CD4-positive, alpha-beta T cell (primary cell): Measurements from ENCODE around the gene CYP27A1. TPM values are rescaled to one million over a fixed set of nuclear protein-coding genes. Genes with fewer than 3 reads are reported as not detected.

Source experiments
- ATAC-seq: fragments of 200-7000 bp; cut with Tn5 transposase; one replicate; pipeline ENCODE4 v1.10.0; 2022; ENCODE audit warnings: mild to moderate bottlenecking; ENCODE audit not compliant: poor library complexity
- CTCF ChIA-PET: fragments of 350-600 bp; sonication (Branson Sonifier 250); formaldehyde crosslinking; loops from one replicate; lab custom pipeline; 2021; ENCODE audit warnings: antibody characterized with exemption, inconsistent platforms; lab: Charles Lee
- POLR2A ChIA-PET: fragments of 350-600 bp; sonication (Branson Sonifier 250); formaldehyde crosslinking; loops from one replicate; lab custom pipeline; 2021; ENCODE audit warnings: antibody characterized with exemption, inconsistent platforms; lab: Charles Lee
- DNase-seq, 14 experiments: peaks; one replicate each; pipeline ENCODE4 v3.0.0-alpha.2; 2013 to 2020; ENCODE audit warnings: mixed read lengths in 2 of 14
- H3K27ac ChIP-seq, 2 donors: one replicate each; pipeline versions ENCODE4 v1.5.1 to v1.7.0; 2013; ENCODE audit warnings: low read length in 2 of 2, low read depth in 1 of 2, mild to moderate bottlenecking in 1 of 2
- H3K27me3 ChIP-seq, 2 experiments: 1 replicate in 1 of 2; 2 replicates in 1 of 2; pipeline versions ENCODE4 v1.6.1 to v1.7.0; 2013; ENCODE audit warnings: low read length in 2 of 2, control low read depth in 1 of 2, mild to moderate bottlenecking in 1 of 2, moderate library complexity in 1 of 2; ENCODE audit not compliant: insufficient read depth in 2 of 2, control insufficient read depth in 1 of 2
- H3K36me3 ChIP-seq: one replicate; pipeline ENCODE4 v1.6.1; 2013; ENCODE audit warnings: low read length, control low read depth; ENCODE audit not compliant: insufficient read depth
- H3K4me1 ChIP-seq: one replicate; pipeline ENCODE4 v1.6.1; 2013; ENCODE audit warnings: low read length, control low read depth; ENCODE audit not compliant: insufficient read depth
- H3K4me3 ChIP-seq: one replicate; pipeline ENCODE4 v1.5.1; 2013; ENCODE audit warnings: mild to moderate bottlenecking, low read length, moderate library complexity
- H3K9me3 ChIP-seq, 2 experiments: 1 replicate in 1 of 2; 2 replicates in 1 of 2; pipeline versions ENCODE4 v1.6.1 to v1.7.0; 2013; ENCODE audit warnings: low read length in 2 of 2, mild to moderate bottlenecking in 2 of 2, control low read depth in 1 of 2, moderate library complexity in 1 of 2; ENCODE audit not compliant: control insufficient read depth in 1 of 2, insufficient read depth in 1 of 2
- H3K27ac Mint-ChIP-seq: one replicate; pipeline ENCODE4 v1.8.0; 2020; ENCODE audit warnings: mixed read lengths
- H3K27me3 Mint-ChIP-seq: one replicate; pipeline ENCODE4 v1.8.0; 2021; ENCODE audit warnings: mixed read lengths
- H3K36me3 Mint-ChIP-seq: one replicate; pipeline ENCODE4 v1.8.0; 2021; ENCODE audit warnings: low read depth, mixed read lengths
- H3K4me1 Mint-ChIP-seq: one replicate; pipeline ENCODE4 v1.8.0; 2021; ENCODE audit warnings: low read depth, mixed read lengths
- H3K4me3 Mint-ChIP-seq: one replicate; pipeline ENCODE4 v1.8.0; 2020; ENCODE audit warnings: mild to moderate bottlenecking, mixed read lengths
- H3K9me3 Mint-ChIP-seq: one replicate; pipeline ENCODE4 v1.8.0; 2020; ENCODE audit warnings: mixed read lengths
- CTCF ChIP-seq: fragments of 200-600 bp; IDR thresholded peaks from one replicate; pipeline ENCODE4 v1.8.0; 2022; ENCODE audit warnings: antibody characterized with exemption, mild to moderate bottlenecking
- intact Hi-C, 2 experiments: fragments of 100-400 bp; cut with DNase I in 1 of 2; cut with micrococcal nuclease in 1 of 2; formaldehyde crosslinking; loops; one replicate each; pipeline versions ENCODE4 v1.15.1 to v1.9.0; 2023 to 2025; cut with DNase I, micrococcal nuclease
- total RNA-seq, 174 experiments: library from RNA in 2 of 174; stranded (reverse) in 2 of 174; gene quantifications; one replicate each; pipeline ENCODE4 v1.2.3 and lab custom pipeline; 2021 to 2026

The CYP27A1 gene
- total RNA-seq, 2 experiments from 2014 or later, result 0.28 TPM; not detected in 1

- Histone ChIP-seq H3K27ac (no peak overlapping the region), H3K27me3 (no peaks in the 10 kb centered on the region), H3K9me3 (no peaks in the 10 kb centered on the region), H3K4me3 (no peak overlapping the region), H3K4me1 (no peaks in the 10 kb centered on the region), H3K36me3 (peaks cover 38% of the 10 kb centered on the region)
- H3K36me3 Mint-ChIP-seq, result peaks cover 63% of the 10 kb centered on the region
- TF ChIP-seq CTCF, result no peak
- H3K27me3 Mint-ChIP-seq, result no peaks in the 10 kb centered on the region
- H3K9me3 Mint-ChIP-seq, result no peaks in the 10 kb centered on the region
- DNase-seq (no peak), ATAC-seq (no peak)
- intact Hi-C loops, result no loop called here
- CTCF ChIA-PET, result no interaction called here
- H3K4me3 Mint-ChIP-seq, result no peak overlapping the region
- POLR2A ChIA-PET, result no interaction called here
- no peaks in the 10 kb centered on the region for H3K4me1 Mint-ChIP-seq
- H3K27ac Mint-ChIP-seq, result no peak overlapping the region
Observed at GRCh38 chr2:218754201-218754600, 27.7 kb upstream of the CYP27A1 start.

DNA sequence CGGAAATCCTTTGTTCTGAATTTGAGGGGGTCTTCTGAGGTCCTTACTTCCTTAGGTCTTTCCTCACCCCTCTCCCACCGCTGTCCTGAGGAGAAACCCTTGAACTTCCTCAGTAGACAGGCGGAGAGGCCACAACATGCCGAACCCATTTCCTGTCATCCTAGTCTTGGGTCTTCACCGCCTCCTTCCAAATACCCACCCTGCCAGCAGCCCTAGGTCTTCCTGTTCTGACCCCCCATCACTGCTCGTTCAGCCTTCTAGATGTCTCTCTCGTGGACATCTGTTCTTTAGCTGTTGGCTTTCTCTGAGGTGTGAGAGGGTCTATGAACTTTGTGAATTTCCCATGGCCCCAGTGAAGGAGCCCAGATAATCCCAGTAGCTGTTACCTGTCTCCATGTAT lies 27.2 kb upstream of the CYP27A1 start:
- no peak for TF ChIP-seq CTCF
- H3K4me1 Mint-ChIP-seq, result no peaks in the 10 kb centered on the region
- ChIA-PET POLR2A (no interaction called here), CTCF (no interaction called here)
- no peak overlapping the region for H3K27ac Mint-ChIP-seq
- no peak for ATAC-seq
- H3K36me3 Mint-ChIP-seq, result peaks cover 57% of the 10 kb centered on the region
- Histone ChIP-seq H3K27ac (no peak overlapping the region), H3K4me1 (no peaks in the 10 kb centered on the region), H3K9me3 (no peaks in the 10 kb centered on the region), H3K27me3 (no peaks in the 10 kb centered on the region), H3K36me3 (peaks cover 34% of the 10 kb centered on the region), H3K4me3 (no peak overlapping the region)
- no peaks in the 10 kb centered on the region for H3K9me3 Mint-ChIP-seq
- DNase-seq, result no peak
- no peak overlapping the region for H3K4me3 Mint-ChIP-seq
- intact Hi-C loops, result no loop called here
- H3K27me3 Mint-ChIP-seq, result no peaks in the 10 kb centered on the region

GRCh38 chr2:218755198-218755566 lies 26.8 kb upstream of the CYP27A1 start:
- CTCF ChIA-PET, result no interaction called here
- H3K36me3 Mint-ChIP-seq, result peaks cover 53% of the 10 kb centered on the region
- no peaks in the 10 kb centered on the region for H3K9me3 Mint-ChIP-seq
- H3K4me1 Mint-ChIP-seq, result no peaks in the 10 kb centered on the region
- H3K27me3 Mint-ChIP-seq, result no peaks in the 10 kb centered on the region
- H3K4me3 ChIP-seq, result no peak overlapping the region
- H3K27ac Mint-ChIP-seq, result no peak overlapping the region
- TF ChIP-seq CTCF, result no peak
- POLR2A ChIA-PET, result no interaction called here
- DNase-seq (no peak), ATAC-seq (no peak)
- H3K27ac ChIP-seq, result no peak overlapping the region
- peaks cover 30% of the 10 kb centered on the region for H3K36me3 ChIP-seq
- no peak overlapping the region for H3K4me3 Mint-ChIP-seq
- H3K9me3 ChIP-seq, result no peaks in the 10 kb centered on the region
- H3K27me3 ChIP-seq, result no peaks in the 10 kb centered on the region
- intact Hi-C loops, result no loop called here
- no peaks in the 10 kb centered on the region for H3K4me1 ChIP-seq
